Brain microvascular endothelial cell (primary cell): Measurements from ENCODE around the gene IRF2BPL.

Experiments used
- DNase-seq: peaks from one replicate; pipeline ENCODE4 v3.0.0-alpha.2; 2020
- H3K27ac ChIP-seq: fragments of 250-450 bp; sonication (Bioruptor Pico); 2 replicates; pipeline ENCODE4 v1.5.1; 2020; ENCODE audit warnings: mild to moderate bottlenecking, moderate library complexity
- H3K27me3 ChIP-seq: fragments of 250-450 bp; sonication (Bioruptor Pico); replicated peaks from 2 replicates; pipeline ENCODE4 v1.5.1; 2020; ENCODE audit warnings: mild to moderate bottlenecking
- H3K36me3 ChIP-seq: fragments of 250-450 bp; sonication (Bioruptor Pico); replicated peaks from 2 replicates; pipeline ENCODE4 v1.5.1; 2020; ENCODE audit warnings: mild to moderate bottlenecking
- H3K4me3 ChIP-seq: 2 replicates; pipeline ENCODE4 v1.5.1; 2011; ENCODE audit warnings: low read depth, mild to moderate bottlenecking, control low read depth, low read length, moderate library complexity
- CTCF ChIP-seq: IDR thresholded peaks from 2 replicates; pipeline ENCODE4 v1.5.1; 2011; ENCODE audit warnings: low read depth, mild to moderate bottlenecking, moderate library complexity, low read length, control low read depth, inconsistent platforms; ENCODE audit errors: missing control alignments
- in situ Hi-C: cut with HindIII; loops from 2 replicates; pipeline ENCODE4 v1.10.0; 2017; ENCODE audit warnings: low sequenced_read_pairs, low pct_ligation_motif_present

IRF2BPL gene

GRCh38 chr14:77027538-77028383, 747 bp downstream of the IRF2BPL start:
- TF ChIP-seq CTCF: no peak
- Histone ChIP-seq H3K36me3 (peaks cover 18% of the 10 kb centered on the region), H3K27me3 (no peaks in the 10 kb centered on the region), H3K4me3 (peak overlapping the region; percentile 82), H3K27ac (peak overlapping the region; percentile 97)
- peak; percentile 65 for DNase-seq
- in situ Hi-C loops: no loop called here

GRCh38 chr14:77026930-77027537, 1.5 kb downstream of the IRF2BPL start:
- no peak for DNase-seq
- peak; percentile 24 for TF ChIP-seq CTCF
- Histone ChIP-seq H3K27ac (peak overlapping the region; percentile 97), H3K4me3 (peak overlapping the region; percentile 82), H3K27me3 (no peaks in the 10 kb centered on the region), H3K36me3 (peaks cover 18% of the 10 kb centered on the region)
- in situ Hi-C loops: no loop called here

- DNase-seq: no peak
- no peaks in the 10 kb centered on the region for H3K27me3 ChIP-seq
- H3K36me3 ChIP-seq: peaks cover 18% of the 10 kb centered on the region
- no peak for TF ChIP-seq CTCF
- in situ Hi-C loops: no loop called here
- H3K4me3 ChIP-seq: peak overlapping the region; percentile 82
- peak overlapping the region; percentile 97 for H3K27ac ChIP-seq
These were observed 2.2 kb downstream of the IRF2BPL start for GRCh38 chr14:77026166-77026929.

GRCh38 chr14:77025744-77026165, 2.8 kb downstream of the IRF2BPL start:
- H3K27me3 ChIP-seq: no peaks in the 10 kb centered on the region
- H3K36me3 ChIP-seq: peaks cover 18% of the 10 kb centered on the region
- no peak for TF ChIP-seq CTCF
- peak overlapping the region; percentile 82 for H3K4me3 ChIP-seq
- no peak for DNase-seq
- peak overlapping the region; percentile 97 for H3K27ac ChIP-seq
- in situ Hi-C loops: no loop called here

- Histone ChIP-seq H3K36me3 (peaks cover 18% of the 10 kb centered on the region), H3K27me3 (no peaks in the 10 kb centered on the region), H3K4me3 (peak overlapping the region; percentile 82), H3K27ac (no peak overlapping the region)
- in situ Hi-C loops: no loop called here
- no peak for DNase-seq
- no peak for TF ChIP-seq CTCF
These were observed 4.3 kb downstream of the IRF2BPL start for GRCh38 chr14:77024171-77024691.
